NK-92 (cell line): ENCODE data around the gene ZDHHC7.

ENCODE experiments used
- DNase-seq: peaks from one replicate; lab custom pipeline; 2025; ENCODE audit not compliant: unreplicated experiment; lab: John Stamatoyannopoulos, UW

The ZDHHC7 gene

GRCh38 chr16:84996365-84996764, 15.0 kb downstream of the ZDHHC7 start:
- no peak for DNase-seq

GRCh38 chr16:84995663-84996062, 15.7 kb downstream of the ZDHHC7 start:
- no peak for DNase-seq

- no peak for DNase-seq
Observed at GRCh38 chr16:84993926-84994325, 17.4 kb downstream of the ZDHHC7 start.

GRCh38 chr16:84992717-84993075, 18.6 kb downstream of the ZDHHC7 start:
- DNase-seq = no peak

GRCh38 chr16:84990782-84991181, 20.6 kb downstream of the ZDHHC7 start:
- no peak for DNase-seq

- no peak for DNase-seq
Observed at GRCh38 chr16:84989749-84990620, 21.4 kb downstream of the ZDHHC7 start.

GRCh38 chr16:84988328-84989080, 22.8 kb downstream of the ZDHHC7 start:
- DNase-seq = no peak

GRCh38 chr16:84986879-84987278, 24.5 kb downstream of the ZDHHC7 start:
- no peak for DNase-seq

GRCh38 chr16:84986102-84986501, 25.2 kb downstream of the ZDHHC7 start:
- DNase-seq = no peak

GRCh38 chr16:84985079-84986065, 26.0 kb downstream of the ZDHHC7 start:
- no peak for DNase-seq

- DNase-seq = no peak
Observed at GRCh38 chr16:84982434-84982833, 28.9 kb downstream of the ZDHHC7 start.

GRCh38 chr16:84979516-84979915, 31.8 kb downstream of the ZDHHC7 start:
- DNase-seq = no peak

GRCh38 chr16:84976644-84977400, 34.5 kb downstream of the ZDHHC7 start:
- no peak for DNase-seq

GRCh38 chr16:84975522-84975921, 35.8 kb downstream of the ZDHHC7 start:
- DNase-seq = no peak

- DNase-seq = no peak
Observed at GRCh38 chr16:84975066-84975465, 36.3 kb downstream of the ZDHHC7 start.

GRCh38 chr16:84973776-84974523, 37.4 kb downstream of the ZDHHC7 start:
- DNase-seq = no peak

GRCh38 chr16:84973236-84973635, 38.1 kb downstream of the ZDHHC7 start:
- no peak for DNase-seq

- no peak for DNase-seq
Observed at GRCh38 chr16:84970447-84971127, 40.7 kb downstream of the ZDHHC7 start.

GRCh38 chr16:84967828-84968227, 43.5 kb downstream of the ZDHHC7 start:
- DNase-seq = no peak
